ENCODE data around the gene HTRA3.

The HTRA3 gene

DNA sequence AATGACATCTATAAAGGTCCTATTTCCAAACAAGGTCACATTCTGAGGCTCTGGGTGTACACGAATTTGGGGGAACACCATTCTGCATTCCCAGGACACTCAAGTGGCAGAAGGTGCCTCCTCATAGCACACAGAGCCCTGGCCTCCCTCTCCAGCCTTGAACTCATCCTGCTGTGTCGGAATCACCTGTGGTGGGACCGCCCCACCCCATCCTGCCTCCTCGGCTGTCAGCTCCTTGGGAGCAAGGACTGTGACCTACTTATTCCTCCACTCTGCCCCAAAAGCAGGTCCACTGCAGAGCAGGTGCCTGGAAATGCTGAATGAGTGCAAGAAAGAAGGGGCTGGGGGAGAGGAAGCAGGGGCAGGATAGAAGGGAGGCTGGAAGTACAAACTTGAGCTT is 33.5 kb downstream of the HTRA3 start:
- Histone ChIP-seq H3K36me3 (ENCODE audit: insufficient read depth, low read length) (no peaks in the 10 kb centered on the region), H3K4me3 (no peak overlapping the region), H3K27ac (no peak overlapping the region), H3K9ac (ENCODE audit: insufficient read length) (no peak overlapping the region), H3K9me3 (ENCODE audit: low read depth, low read length) (no peaks in the 10 kb centered on the region)
- no peak for DNase-seq (ENCODE audit: low read depth, low spot score)
- TF ChIP-seq FOXP2 (optimal IDR thresholded peaks at IDR 0.05; ENCODE audit: control extremely low read depth, extremely low read length, insufficient read depth) (no peak), EZH2 (IDR thresholded peaks at IDR 0.05) (no peak)

DNA sequence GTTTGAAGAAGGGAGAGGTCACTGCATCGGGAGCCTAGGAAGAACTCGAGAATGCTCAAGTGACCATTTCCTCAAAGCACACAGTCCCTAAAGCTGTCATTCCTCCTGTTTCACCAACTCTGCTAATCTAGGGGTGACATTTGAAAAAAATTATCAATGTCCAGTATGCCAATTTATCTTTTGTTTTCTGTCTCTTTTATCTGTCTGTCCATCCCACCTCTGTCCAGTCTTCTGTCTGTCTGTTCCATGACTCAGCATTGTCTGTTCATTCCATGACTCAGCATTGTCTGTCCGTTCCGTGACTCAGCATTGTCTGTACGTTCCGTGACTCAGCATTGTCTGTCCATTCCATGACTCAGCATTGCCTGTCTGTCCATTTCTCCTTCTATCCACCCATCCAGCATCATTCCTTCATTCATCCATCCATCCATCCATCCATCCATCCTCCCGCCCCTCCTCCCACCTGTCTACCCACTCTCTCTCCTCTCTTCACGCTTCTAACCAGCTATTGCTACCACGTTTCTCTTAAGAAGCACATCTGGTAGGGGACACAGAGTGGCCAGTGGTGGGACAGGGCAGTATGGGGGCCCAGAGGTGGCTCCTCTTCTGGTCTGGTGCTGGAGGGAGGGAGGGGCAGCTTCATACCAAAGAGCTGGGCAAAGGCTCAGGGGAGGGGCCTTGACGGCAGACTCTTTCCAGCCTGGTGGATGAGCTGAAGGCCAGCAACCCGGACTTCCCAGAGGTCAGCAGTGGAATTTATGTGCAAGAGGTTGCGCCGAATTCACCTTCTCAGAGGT is 34.1 kb downstream of the HTRA3 start:
- H3K36me3 ChIP-seq (ENCODE audit: insufficient read depth, low read length) = no peaks in the 10 kb centered on the region
- no peaks in the 10 kb centered on the region for H3K9me3 ChIP-seq (ENCODE audit: low read depth, low read length)
- H3K4me3 ChIP-seq = no peak overlapping the region
- no peak overlapping the region for H3K27ac ChIP-seq
- H3K9ac ChIP-seq (ENCODE audit: insufficient read length) = no peak overlapping the region
- no peak for TF ChIP-seq POLR2AphosphoS5 (IDR thresholded peaks at IDR 0.05; ENCODE audit: borderline replicate concordance, low read depth, low read length)
- TF ChIP-seq FOXP2 (optimal IDR thresholded peaks at IDR 0.05; ENCODE audit: control extremely low read depth, extremely low read length, insufficient read depth) = no peak
- TF ChIP-seq EZH2 (IDR thresholded peaks at IDR 0.05) = no peak
- no peak for DNase-seq (ENCODE audit: low read depth, low spot score)

DNA sequence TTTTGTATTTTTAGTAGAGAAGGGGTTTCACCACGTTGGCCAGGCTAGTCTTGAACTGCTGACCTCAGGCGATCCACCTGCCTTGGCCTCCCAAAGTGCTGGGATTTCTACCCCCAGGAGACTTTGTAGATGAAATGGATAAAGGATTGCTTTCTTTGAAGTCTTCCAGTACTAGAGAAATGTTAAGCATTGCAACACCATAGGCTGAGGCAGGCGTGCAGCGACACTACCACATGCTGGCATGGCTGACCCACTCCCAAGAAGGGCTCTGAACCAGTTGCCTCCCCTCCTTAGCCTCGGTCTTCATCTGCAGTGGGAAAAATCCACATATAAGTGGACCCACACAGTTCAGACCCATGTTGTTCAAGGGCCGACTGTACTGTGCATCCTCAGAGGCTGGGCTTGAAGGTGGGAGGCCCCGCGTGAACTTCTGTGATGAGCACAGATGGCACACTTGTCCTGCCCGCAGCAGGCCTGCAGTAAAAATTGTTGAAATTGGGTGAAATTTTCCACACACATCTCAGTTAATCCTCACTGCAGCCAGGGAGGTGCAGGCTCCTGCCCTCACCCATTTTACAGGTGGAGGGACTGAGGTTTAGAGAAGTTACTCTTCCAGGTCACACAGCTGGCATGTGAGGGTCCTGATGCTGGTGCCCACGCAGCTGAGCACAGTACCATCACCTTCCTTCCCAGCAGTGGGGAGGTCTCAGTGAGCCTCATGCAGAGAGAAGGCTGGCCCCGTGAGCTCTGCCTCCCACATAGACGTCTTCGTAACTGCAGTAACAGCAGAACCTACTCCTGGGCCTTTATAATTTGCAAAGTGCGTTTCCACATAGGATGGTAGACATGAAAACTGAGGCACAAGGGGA is 35.5 kb downstream of the HTRA3 start:
- no peak for TF ChIP-seq POLR2AphosphoS5 (IDR thresholded peaks at IDR 0.05; ENCODE audit: borderline replicate concordance, low read depth, low read length)
- TF ChIP-seq FOXP2 (optimal IDR thresholded peaks at IDR 0.05; ENCODE audit: control extremely low read depth, extremely low read length, insufficient read depth) = no peak
- no peak for TF ChIP-seq EZH2 (IDR thresholded peaks at IDR 0.05)
- H3K9me3 ChIP-seq (ENCODE audit: low read depth, low read length) = no peaks in the 10 kb centered on the region
- H3K27ac ChIP-seq = no peak overlapping the region
- H3K4me3 ChIP-seq = no peak overlapping the region
- H3K9ac ChIP-seq (ENCODE audit: insufficient read length) = no peak overlapping the region
- H3K36me3 ChIP-seq (ENCODE audit: insufficient read depth, low read length) = no peaks in the 10 kb centered on the region
- no peak for DNase-seq (ENCODE audit: low read depth, low spot score)

DNA sequence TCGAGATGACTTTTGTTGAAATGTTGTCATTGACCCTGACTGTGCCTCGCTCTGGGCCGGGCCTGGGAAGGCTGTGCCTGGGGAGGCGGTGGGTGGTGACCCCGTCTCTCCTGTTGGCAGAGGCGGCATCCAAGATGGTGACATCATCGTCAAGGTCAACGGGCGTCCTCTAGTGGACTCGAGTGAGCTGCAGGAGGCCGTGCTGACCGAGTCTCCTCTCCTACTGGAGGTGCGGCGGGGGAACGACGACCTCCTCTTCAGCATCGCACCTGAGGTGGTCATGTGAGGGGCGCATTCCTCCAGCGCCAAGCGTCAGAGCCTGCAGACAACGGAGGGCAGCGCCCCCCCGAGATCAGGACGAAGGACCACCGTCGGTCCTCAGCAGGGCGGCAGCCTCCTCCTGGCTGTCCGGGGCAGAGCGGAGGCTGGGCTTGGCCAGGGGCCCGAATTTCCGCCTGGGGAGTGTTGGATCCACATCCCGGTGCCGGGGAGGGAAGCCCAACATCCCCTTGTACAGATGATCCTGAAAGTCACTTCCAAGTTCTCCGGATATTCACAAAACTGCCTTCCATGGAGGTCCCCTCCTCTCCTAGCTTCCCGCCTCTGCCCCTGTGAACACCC is 36.4 kb downstream of the HTRA3 start:
- no peak for DNase-seq (ENCODE audit: low read depth, low spot score)
- Histone ChIP-seq H3K36me3 (ENCODE audit: insufficient read depth, low read length) (no peaks in the 10 kb centered on the region), H3K9me3 (ENCODE audit: low read depth, low read length) (no peaks in the 10 kb centered on the region), H3K27ac (no peak overlapping the region), H3K9ac (ENCODE audit: insufficient read length) (no peak overlapping the region), H3K4me3 (no peak overlapping the region)
- TF ChIP-seq EZH2 (IDR thresholded peaks at IDR 0.05) (no peak), FOXP2 (optimal IDR thresholded peaks at IDR 0.05; ENCODE audit: control extremely low read depth, extremely low read length, insufficient read depth) (no peak), POLR2AphosphoS5 (IDR thresholded peaks at IDR 0.05; ENCODE audit: borderline replicate concordance, low read depth, low read length) (no peak)

DNA sequence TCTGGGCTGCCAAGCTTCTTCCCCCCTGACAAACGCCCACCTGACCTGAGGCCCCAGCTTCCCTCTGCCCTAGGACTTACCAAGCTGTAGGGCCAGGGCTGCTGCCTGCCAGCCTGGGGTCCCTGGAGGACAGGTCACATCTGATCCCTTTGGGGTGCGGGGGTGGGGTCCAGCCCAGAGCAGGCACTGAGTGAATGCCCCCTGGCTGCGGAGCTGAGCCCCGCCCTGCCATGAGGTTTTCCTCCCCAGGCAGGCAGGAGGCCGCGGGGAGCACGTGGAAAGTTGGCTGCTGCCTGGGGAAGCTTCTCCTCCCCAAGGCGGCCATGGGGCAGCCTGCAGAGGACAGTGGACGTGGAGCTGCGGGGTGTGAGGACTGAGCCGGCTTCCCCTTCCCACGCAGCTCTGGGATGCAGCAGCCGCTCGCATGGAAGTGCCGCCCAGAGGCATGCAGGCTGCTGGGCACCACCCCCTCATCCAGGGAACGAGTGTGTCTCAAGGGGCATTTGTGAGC is 37.0 kb downstream of the HTRA3 start:
- no peaks in the 10 kb centered on the region for H3K9me3 ChIP-seq (ENCODE audit: low read depth, low read length)
- TF ChIP-seq EZH2 (IDR thresholded peaks at IDR 0.05) = no peak
- no peak for TF ChIP-seq FOXP2 (optimal IDR thresholded peaks at IDR 0.05; ENCODE audit: control extremely low read depth, extremely low read length, insufficient read depth)
- TF ChIP-seq POLR2AphosphoS5 (IDR thresholded peaks at IDR 0.05; ENCODE audit: borderline replicate concordance, low read depth, low read length) = no peak
- H3K4me3 ChIP-seq = no peak overlapping the region
- no peak for DNase-seq (ENCODE audit: low read depth, low spot score)
- H3K9ac ChIP-seq (ENCODE audit: insufficient read length) = no peak overlapping the region
- H3K27ac ChIP-seq = no peak overlapping the region
- no peaks in the 10 kb centered on the region for H3K36me3 ChIP-seq (ENCODE audit: insufficient read depth, low read length)

DNA sequence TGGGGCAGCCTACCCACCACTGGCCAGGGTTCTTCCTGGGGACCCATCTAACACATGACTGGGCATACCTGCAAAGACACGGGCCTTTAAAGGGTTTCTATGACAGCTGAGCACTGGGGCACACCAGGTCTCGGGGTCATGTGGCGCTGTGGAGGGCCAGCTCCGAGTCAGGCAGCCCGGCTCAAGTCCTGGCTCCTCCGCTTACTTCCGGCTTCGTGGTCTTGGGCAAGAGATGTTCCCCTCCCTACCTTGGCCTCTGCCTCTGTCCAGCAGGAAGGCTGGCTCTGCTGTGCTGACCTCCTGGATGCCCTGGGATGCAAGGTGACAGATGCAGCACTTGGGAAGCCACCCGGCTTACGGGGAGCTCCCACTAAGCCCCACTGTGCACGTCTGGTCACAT is 37.6 kb downstream of the HTRA3 start:
- DNase-seq (ENCODE audit: low read depth, low spot score) = no peak
- Histone ChIP-seq H3K27ac (no peak overlapping the region), H3K4me3 (no peak overlapping the region), H3K9ac (ENCODE audit: insufficient read length) (no peak overlapping the region), H3K9me3 (ENCODE audit: low read depth, low read length) (no peaks in the 10 kb centered on the region), H3K36me3 (ENCODE audit: insufficient read depth, low read length) (no peaks in the 10 kb centered on the region)
- TF ChIP-seq FOXP2 (optimal IDR thresholded peaks at IDR 0.05; ENCODE audit: control extremely low read depth, extremely low read length, insufficient read depth) (no peak), POLR2AphosphoS5 (IDR thresholded peaks at IDR 0.05; ENCODE audit: borderline replicate concordance, low read depth, low read length) (no peak), EZH2 (IDR thresholded peaks at IDR 0.05) (no peak)

DNA sequence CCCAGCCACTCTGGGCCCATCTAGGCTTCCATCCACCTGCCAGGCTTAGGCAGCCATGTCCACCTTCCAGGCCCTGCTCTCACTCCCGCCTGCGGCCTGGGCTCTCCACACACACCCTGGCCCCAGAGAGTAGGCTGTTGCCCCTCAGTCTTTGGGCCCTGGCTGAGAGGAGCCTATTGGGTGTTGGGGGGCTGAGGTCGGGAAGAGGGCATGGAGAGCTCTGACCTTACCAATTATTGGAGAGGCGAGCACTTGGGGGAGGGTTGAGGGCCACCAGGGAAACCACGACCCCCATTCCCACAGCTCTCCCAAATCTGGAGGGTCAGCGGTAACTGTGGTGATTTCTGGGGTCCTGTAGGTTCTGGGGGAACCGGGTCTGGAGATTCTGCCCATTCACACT is 38.2 kb downstream of the HTRA3 start:
- Histone ChIP-seq H3K9ac (ENCODE audit: insufficient read length) (no peak overlapping the region), H3K4me3 (no peak overlapping the region), H3K36me3 (ENCODE audit: insufficient read depth, low read length) (no peaks in the 10 kb centered on the region), H3K27ac (no peak overlapping the region), H3K9me3 (ENCODE audit: low read depth, low read length) (no peaks in the 10 kb centered on the region)
- DNase-seq (ENCODE audit: low read depth, low spot score) = no peak
- no peak for TF ChIP-seq POLR2AphosphoS5 (IDR thresholded peaks at IDR 0.05; ENCODE audit: borderline replicate concordance, low read depth, low read length)
- no peak for TF ChIP-seq FOXP2 (optimal IDR thresholded peaks at IDR 0.05; ENCODE audit: control extremely low read depth, extremely low read length, insufficient read depth)
- TF ChIP-seq EZH2 (IDR thresholded peaks at IDR 0.05) = no peak

DNA sequence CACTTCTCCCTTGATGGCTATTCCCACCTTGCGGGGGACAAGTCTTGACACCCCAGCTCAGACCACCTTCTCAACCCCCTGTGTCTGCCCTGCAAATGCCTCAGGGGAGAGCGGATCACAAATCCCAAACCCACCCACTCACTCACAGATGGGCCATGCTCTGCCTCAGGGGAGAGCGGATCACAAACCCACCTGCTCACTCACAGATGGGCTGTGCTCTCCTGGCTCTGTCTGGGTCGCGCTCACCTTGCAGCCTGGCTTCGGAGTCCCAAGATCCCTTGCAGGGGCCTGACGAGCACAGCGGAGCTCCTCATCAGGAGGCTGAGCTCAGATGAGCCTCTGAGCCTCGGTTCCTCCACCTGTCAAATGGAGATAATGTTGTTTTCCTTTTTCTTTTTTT is 38.6 kb downstream of the HTRA3 start:
- no peak for TF ChIP-seq POLR2AphosphoS5 (IDR thresholded peaks at IDR 0.05; ENCODE audit: borderline replicate concordance, low read depth, low read length)
- DNase-seq (ENCODE audit: low read depth, low spot score) = no peak
- H3K9ac ChIP-seq (ENCODE audit: insufficient read length) = no peak overlapping the region

More for the DNA sequence above, 38.6 kb downstream of the HTRA3 start:
- Histone ChIP-seq H3K4me3 (no peak overlapping the region), H3K36me3 (ENCODE audit: insufficient read depth, low read length) (no peaks in the 10 kb centered on the region), H3K9me3 (ENCODE audit: low read depth, low read length) (no peaks in the 10 kb centered on the region), H3K27ac (no peak overlapping the region)
